ENCODE measurements around the gene CCDC146. TPM values are rescaled to one million over a fixed set of nuclear protein-coding genes. Genes with fewer than 3 reads are reported as not detected.

The CCDC146 gene
- total and polyA plus RNA-seq, 10 of the 15 experiments (the other 5 are each of a cell fraction or from before 2014, with no cell fraction given), result 0.28 to 5.3 (median 1.3) TPM

- no peaks in the 10 kb centered on the region for H3K36me3 ChIP-seq (ENCODE audit: control insufficient read depth in 2 of 2, insufficient read depth in 2 of 2, low read length in 1 of 2)
- no peaks in the 10 kb centered on the region for H3K79me2 ChIP-seq (ENCODE audit: control insufficient read depth, insufficient read depth, low read length)
- in situ Hi-C loops (cut with MboI) (no loop called here), intact Hi-C loops (cut with micrococcal nuclease; ENCODE audit: unreplicated experiment) (no loop called here)
- SMC1A ChIA-PET (ENCODE audit: uncharacterized antibody, unreplicated experiment), result no interaction called here
- no peaks in the 10 kb centered on the region for H3K27me3 ChIP-seq (replicated peaks in 1 of 2; ENCODE audit: control insufficient read depth in 2 of 2, insufficient read depth in 2 of 2, low read length in 1 of 2)
- POLR2A ChIA-PET, result no interaction called here
- RAD21 ChIA-PET (ENCODE audit: unreplicated experiment), result no interaction called here
- no peak overlapping the region for H3K4me2 ChIP-seq (ENCODE audit: control insufficient read depth, insufficient read depth)
- no peaks in the 10 kb centered on the region for H3K9me3 ChIP-seq (replicated peaks; ENCODE audit: control insufficient read depth, insufficient read depth, low read length)
- no peaks in the 10 kb centered on the region for H3K4me1 ChIP-seq (ENCODE audit: control insufficient read depth, insufficient read depth, low read length)
- no peak overlapping the region for H3K4me3 ChIP-seq
- no peak for DNase-seq (ENCODE audit: low read depth, low spot score)
- BruUV-seq (replicated peaks), result no TSS peak
- WGBS (ENCODE audit: insufficient coverage, insufficient replicate concordance, low lambda C conversion rate, missing lambda C conversion rate), result 92% methylated on average over 3 of the region's 3 CpGs
- no peak for ATAC-seq
- H2AFZ ChIP-seq (ENCODE audit: control insufficient read depth, low read depth, low read length), result no peak overlapping the region
- no peak for TF ChIP-seq CHD1 (IDR thresholded peaks at IDR 0.05; ENCODE audit: low read depth, low read length)
- TF ChIP-seq NR2C2 (IDR thresholded peaks at IDR 0.05; ENCODE audit: borderline replicate concordance, control insufficient read depth, insufficient read length, low read depth), result no peak
- no peak for TF ChIP-seq CHD4 (IDR thresholded peaks at IDR 0.05)
- no peak for TF ChIP-seq RFX5 (IDR thresholded peaks at IDR 0.05; ENCODE audit: low read depth, low read length)
- TF ChIP-seq LARP7 (IDR thresholded peaks at IDR 0.05), result no peak
- no peak for TF ChIP-seq POLR2AphosphoS5 (IDR thresholded peaks at IDR 0.05; ENCODE audit: low read length)
- TF ChIP-seq POU2F2 (IDR thresholded peaks at IDR 0.05; ENCODE audit: borderline replicate concordance, low read depth, low read length), result no peak
- TF ChIP-seq, protein P1, sequence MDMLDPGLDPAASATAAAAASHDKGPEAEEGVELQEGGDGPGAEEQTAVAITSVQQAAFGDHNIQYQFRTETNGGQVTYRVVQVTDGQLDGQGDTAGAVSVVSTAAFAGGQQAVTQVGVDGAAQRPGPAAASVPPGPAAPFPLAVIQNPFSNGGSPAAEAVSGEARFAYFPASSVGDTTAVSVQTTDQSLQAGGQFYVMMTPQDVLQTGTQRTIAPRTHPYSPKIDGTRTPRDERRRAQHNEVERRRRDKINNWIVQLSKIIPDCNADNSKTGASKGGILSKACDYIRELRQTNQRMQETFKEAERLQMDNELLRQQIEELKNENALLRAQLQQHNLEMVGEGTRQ (IDR thresholded peaks at IDR 0.05; ENCODE audit: borderline replicate concordance, low read depth, low read length), result no peak
- TF ChIP-seq CBFB (IDR thresholded peaks at IDR 0.05; ENCODE audit: low read depth), result no peak
- no peak overlapping the region for H3K27ac ChIP-seq (ENCODE audit: control insufficient read depth, insufficient read depth)
- no peaks in the 10 kb centered on the region for H4K20me1 ChIP-seq (ENCODE audit: control insufficient read depth, insufficient read depth)
- CTCF ChIA-PET, result no interaction called here
- FAIRE-seq, result no peak
- H3K9ac ChIP-seq (ENCODE audit: control insufficient read depth, insufficient read depth, low read length), result no peak overlapping the region
Measured at GRCh38 chr7:77184990-77185389, 62.6 kb downstream of the CCDC146 start.

DNA sequence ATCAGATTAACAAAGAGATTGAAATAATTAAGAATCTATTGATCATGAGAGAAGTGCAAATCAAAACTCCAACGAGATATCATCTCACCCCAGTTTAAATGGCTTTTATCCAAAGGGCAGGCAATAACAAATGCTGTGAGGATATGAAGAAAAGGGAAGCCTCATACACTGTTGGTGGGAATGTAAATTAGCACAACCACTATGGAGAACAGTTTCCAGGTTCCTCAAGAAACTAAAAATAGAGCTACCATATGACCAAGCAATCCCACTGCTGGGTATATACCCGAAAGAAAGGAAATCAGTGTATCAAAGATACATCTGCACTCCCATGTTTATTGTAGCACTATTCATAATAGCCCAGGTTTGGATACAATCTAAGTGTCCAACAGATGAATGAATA is 63.5 kb downstream of the CCDC146 start:
- TF ChIP-seq SREBF1 (IDR thresholded peaks at IDR 0.05; ENCODE audit: low read length) (no peak), ZNF24 (IDR thresholded peaks at IDR 0.05) (no peak), SREBF2 (IDR thresholded peaks at IDR 0.05; ENCODE audit: low read length) (no peak), POLR2A (IDR thresholded peaks at IDR 0.05; ENCODE audit: low read depth, low read length) (no peak), FOXK2 (IDR thresholded peaks at IDR 0.05) (no peak)
- TF ChIP-seq, protein P2, sequence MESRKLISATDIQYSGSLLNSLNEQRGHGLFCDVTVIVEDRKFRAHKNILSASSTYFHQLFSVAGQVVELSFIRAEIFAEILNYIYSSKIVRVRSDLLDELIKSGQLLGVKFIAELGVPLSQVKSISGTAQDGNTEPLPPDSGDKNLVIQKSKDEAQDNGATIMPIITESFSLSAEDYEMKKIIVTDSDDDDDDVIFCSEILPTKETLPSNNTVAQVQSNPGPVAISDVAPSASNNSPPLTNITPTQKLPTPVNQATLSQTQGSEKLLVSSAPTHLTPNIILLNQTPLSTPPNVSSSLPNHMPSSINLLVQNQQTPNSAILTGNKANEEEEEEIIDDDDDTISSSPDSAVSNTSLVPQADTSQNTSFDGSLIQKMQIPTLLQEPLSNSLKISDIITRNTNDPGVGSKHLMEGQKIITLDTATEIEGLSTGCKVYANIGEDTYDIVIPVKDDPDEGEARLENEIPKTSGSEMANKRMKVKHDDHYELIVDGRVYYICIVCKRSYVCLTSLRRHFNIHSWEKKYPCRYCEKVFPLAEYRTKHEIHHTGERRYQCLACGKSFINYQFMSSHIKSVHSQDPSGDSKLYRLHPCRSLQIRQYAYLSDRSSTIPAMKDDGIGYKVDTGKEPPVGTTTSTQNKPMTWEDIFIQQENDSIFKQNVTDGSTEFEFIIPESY (IDR thresholded peaks at IDR 0.05), result no peak
- Histone ChIP-seq H4K20me1 (ENCODE audit: control insufficient read depth, insufficient read depth) (no peaks in the 10 kb centered on the region), H3K79me2 (ENCODE audit: control insufficient read depth, insufficient read depth, low read length) (no peaks in the 10 kb centered on the region), H3K4me3 (no peak overlapping the region), H3K27me3 (replicated peaks in 1 of 2; ENCODE audit: control insufficient read depth in 2 of 2, insufficient read depth in 2 of 2, low read length in 1 of 2) (no peaks in the 10 kb centered on the region), H3K27ac (ENCODE audit: control insufficient read depth, insufficient read depth) (no peak overlapping the region), H3K4me2 (ENCODE audit: control insufficient read depth, insufficient read depth) (no peak overlapping the region), H2AFZ (ENCODE audit: control insufficient read depth, low read depth, low read length) (no peak overlapping the region), H3K36me3 (ENCODE audit: control insufficient read depth in 2 of 2, insufficient read depth in 2 of 2, low read length in 1 of 2) (no peaks in the 10 kb centered on the region), H3K4me1 (ENCODE audit: control insufficient read depth, insufficient read depth, low read length) (no peaks in the 10 kb centered on the region), H3K9me3 (replicated peaks; ENCODE audit: control insufficient read depth, insufficient read depth, low read length) (no peaks in the 10 kb centered on the region), H3K9ac (ENCODE audit: control insufficient read depth, insufficient read depth, low read length) (no peak overlapping the region)
- CTCF ChIA-PET, result interaction anchor here (1.6 kb wide), 1 partner anchor 14 kb away, joined by 4 read pairs; the partner anchor contains the start of gene FGL2
- SMC1A ChIA-PET (ENCODE audit: uncharacterized antibody, unreplicated experiment), result no interaction called here
- no TSS peak for BruUV-seq (replicated peaks)
- no peak for DNase-seq (ENCODE audit: low read depth, low spot score)
- in situ Hi-C loops (cut with MboI), result no loop called here
- 100% methylated on average over 2 of the region's 2 CpGs for WGBS (ENCODE audit: insufficient coverage, insufficient replicate concordance, low lambda C conversion rate, missing lambda C conversion rate)
- intact Hi-C loops (cut with micrococcal nuclease; ENCODE audit: unreplicated experiment), result no loop called here
- RAD21 ChIA-PET (ENCODE audit: unreplicated experiment), result no interaction called here
- no peak for FAIRE-seq
- POLR2A ChIA-PET, result no interaction called here
- no peak for ATAC-seq

Measured in GM12878 (cell line).